ENCODE results near the gene OXCT1.
"Not testable (repeated sequence)": the region's sequence is repeated elsewhere in the genome, so short reads cannot be mapped to it uniquely, and the experiment has no call there.

OXCT1 gene

DNA sequence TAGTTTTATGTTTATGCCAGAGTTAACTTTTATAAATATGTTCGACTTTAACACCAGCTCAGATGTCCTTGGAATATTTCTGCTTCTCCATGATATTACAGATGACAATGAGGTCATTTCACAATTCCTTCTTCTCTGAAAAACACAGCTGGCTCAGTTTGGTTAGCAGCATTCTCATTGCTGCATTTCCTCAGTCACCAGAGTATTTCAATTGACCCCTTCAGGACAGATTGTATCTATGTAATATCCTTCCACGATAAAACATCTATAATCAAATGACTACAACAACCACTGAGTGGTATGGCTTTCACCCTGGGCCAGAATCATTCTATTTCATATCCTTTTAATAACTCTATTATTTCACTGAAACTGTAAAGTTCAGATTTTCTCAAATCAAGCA is 148.7 kb downstream of the OXCT1 start:
- Mint-ChIP-seq H3K9me3 (peaks cover 12% of the 10 kb centered on the region), H3K27ac (no peak overlapping the region), H3K36me3 (ENCODE audit: low read depth) (no peaks in the 10 kb centered on the region), H3K4me3 (no peak overlapping the region), H3K4me1 (no peaks in the 10 kb centered on the region), H3K27me3 (ENCODE audit: low read depth) (no peaks in the 10 kb centered on the region)
- TF ChIP-seq CTCF (IDR thresholded peaks at IDR 0.05; ENCODE audit: unreplicated experiment in 3 of 3): no peak

DNA sequence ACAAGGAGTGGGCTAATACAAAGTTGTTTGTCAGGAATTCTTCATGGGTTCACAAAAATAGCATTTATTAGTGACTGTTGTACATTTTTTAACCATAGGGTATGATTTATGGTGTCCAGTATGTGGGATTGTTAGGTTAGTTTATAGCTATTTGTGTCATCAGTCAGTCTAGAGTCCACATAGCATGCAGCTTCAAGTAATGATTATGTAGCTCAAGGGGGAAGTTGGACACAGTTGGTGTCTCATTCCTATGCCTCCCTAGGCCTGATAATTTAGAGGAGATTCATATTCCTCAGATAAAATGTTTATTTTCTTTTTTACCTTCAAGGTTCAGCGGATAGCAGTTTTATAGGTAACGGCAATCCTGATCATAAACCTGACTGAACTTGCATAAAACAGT is 153.8 kb downstream of the OXCT1 start:
- Mint-ChIP-seq H3K36me3 (ENCODE audit: low read depth) (no peaks in the 10 kb centered on the region), H3K4me3 (no peak overlapping the region), H3K4me1 (no peaks in the 10 kb centered on the region), H3K9me3 (peaks cover 30% of the 10 kb centered on the region), H3K27me3 (ENCODE audit: low read depth) (no peaks in the 10 kb centered on the region), H3K27ac (no peak overlapping the region)
- TF ChIP-seq CTCF (IDR thresholded peaks at IDR 0.05; ENCODE audit: unreplicated experiment in 3 of 3): no peak

DNA sequence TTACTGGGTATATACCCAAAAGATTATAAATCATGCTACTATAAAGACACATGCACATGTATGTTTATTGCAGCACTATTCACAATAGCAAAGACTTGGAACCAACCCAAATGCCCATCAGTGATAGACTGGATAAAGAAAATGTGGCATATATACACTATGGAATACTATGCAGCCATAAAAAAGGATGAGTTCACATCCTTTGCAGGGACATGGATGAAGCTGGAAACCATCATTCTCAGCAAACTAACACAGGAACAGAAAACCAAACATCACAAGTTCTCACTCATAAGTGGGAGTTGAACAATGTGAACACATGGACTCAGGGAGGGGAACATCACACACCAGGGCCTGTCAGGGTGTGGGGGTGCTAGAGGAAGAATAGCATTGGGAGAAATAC is 155.8 kb downstream of the OXCT1 start:
- not testable (repeated sequence) for H3K36me3 Mint-ChIP-seq (ENCODE audit: low read depth); H3K4me3 Mint-ChIP-seq; H3K27ac Mint-ChIP-seq; H3K4me1 Mint-ChIP-seq; H3K27me3 Mint-ChIP-seq (ENCODE audit: low read depth)
- H3K9me3 Mint-ChIP-seq: peaks cover 30% of the 10 kb centered on the region

DNA sequence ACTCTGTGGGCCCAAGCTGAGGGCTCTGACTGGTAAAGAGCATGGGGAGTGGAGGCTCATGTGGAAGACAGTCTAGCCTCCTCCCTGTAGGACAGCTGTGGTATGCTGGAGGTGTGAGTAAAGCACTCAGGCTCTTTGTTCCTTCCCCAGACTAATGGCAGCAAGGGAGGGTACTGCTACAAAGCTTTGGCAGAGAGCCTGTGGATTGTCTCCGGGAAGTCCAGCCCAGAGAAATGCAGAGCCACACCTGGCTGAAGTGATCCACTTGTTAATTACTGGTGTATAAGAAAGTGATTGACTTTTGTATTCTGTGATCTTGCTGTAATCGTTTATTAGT is 161.7 kb downstream of the OXCT1 start:
- Mint-ChIP-seq H3K9me3 (peaks cover 41% of the 10 kb centered on the region), H3K4me1 (peaks cover 6% of the 10 kb centered on the region), H3K27ac (no peak overlapping the region), H3K27me3 (ENCODE audit: low read depth) (no peaks in the 10 kb centered on the region), H3K4me3 (no peak overlapping the region), H3K36me3 (ENCODE audit: low read depth) (no peaks in the 10 kb centered on the region)
- TF ChIP-seq CTCF (IDR thresholded peaks at IDR 0.05; ENCODE audit: unreplicated experiment in 3 of 3): no peak

- H3K27me3 Mint-ChIP-seq (ENCODE audit: low read depth): no peaks in the 10 kb centered on the region
- peak in 1 of 3 experiments; percentile 22 for TF ChIP-seq CTCF (IDR thresholded peaks at IDR 0.05; ENCODE audit: unreplicated experiment in 3 of 3)
- H3K4me1 Mint-ChIP-seq: peaks cover 6% of the 10 kb centered on the region
- H3K9me3 Mint-ChIP-seq: peaks cover 39% of the 10 kb centered on the region
- peak overlapping the region in 1 of 3 experiments; percentile 19 for H3K27ac Mint-ChIP-seq
- H3K36me3 Mint-ChIP-seq (ENCODE audit: low read depth): no peaks in the 10 kb centered on the region
- H3K4me3 Mint-ChIP-seq: no peak overlapping the region
Measured at GRCh38 chr5:41707853-41708603, 162.2 kb downstream of the OXCT1 start.

- TF ChIP-seq CTCF (IDR thresholded peaks at IDR 0.05; ENCODE audit: unreplicated experiment in 3 of 3): peak; percentile 33 to 34 (median 34)
- Mint-ChIP-seq H3K4me3 (no peak overlapping the region), H3K27ac (no peak overlapping the region), H3K36me3 (ENCODE audit: low read depth) (no peaks in the 10 kb centered on the region), H3K27me3 (ENCODE audit: low read depth) (peaks cover 6% of the 10 kb centered on the region), H3K9me3 (peaks cover 5% of the 10 kb centered on the region), H3K4me1 (no peaks in the 10 kb centered on the region)
Measured at GRCh38 chr5:41695920-41696582, 174.2 kb downstream of the OXCT1 start.

Data from nephron (organoid).